Stimulated activated CD4-positive, alpha-beta T cell treated with anti-CD3 and anti-CD28 coated beads, TNF-alpha, amount 100 ng/mL, for 1 hour (primary cell): ENCODE data around the gene FAM111A.

ENCODE experiments used
- DNase-seq, 3 donors: peaks; one replicate each; pipeline ENCODE4 v3.0.0-alpha.2; 2020; ENCODE audit warnings: low read depth in 3 of 3, low spot score in 1 of 3

Gene FAM111A

GRCh38 chr11:59141673-59142460, 789 bp upstream of the FAM111A start:
- no peak for DNase-seq

- no peak for DNase-seq
Measured at GRCh38 chr11:59144096-59144495, 1.4 kb downstream of the FAM111A start.

- peak in 2 of 3 donors; percentile 21 to 24 for DNase-seq
Measured at GRCh38 chr11:59144579-59145345, 2.1 kb downstream of the FAM111A start.

GRCh38 chr11:59145534-59145933, 2.9 kb downstream of the FAM111A start:
- no peak for DNase-seq

GRCh38 chr11:59151761-59152160, 9.1 kb downstream of the FAM111A start:
- no peak for DNase-seq

GRCh38 chr11:59152312-59152951, 9.8 kb downstream of the FAM111A start:
- DNase-seq, result no peak

GRCh38 chr11:59154610-59155009, 12.0 kb downstream of the FAM111A start:
- no peak for DNase-seq

- DNase-seq, result no peak
Measured at GRCh38 chr11:59157433-59157832, 14.8 kb downstream of the FAM111A start.

- DNase-seq, result peak in 1 of 3 donors; percentile 39
Measured at GRCh38 chr11:59158206-59159068, 15.8 kb downstream of the FAM111A start.

GRCh38 chr11:59164028-59164427, 21.4 kb downstream of the FAM111A start:
- DNase-seq, result no peak

- peak; percentile 66 to 84 (median 75) for DNase-seq
Measured at GRCh38 chr11:59171508-59172322, 29.1 kb downstream of the FAM111A start, which contains the start of gene DTX4. TSS of gene DTX4 (plus strand) at chr11:59172132. CDS start at chr11:59172596, 464 bp downstream.

GRCh38 chr11:59172345-59173079, 29.9 kb downstream of the FAM111A start:
- DNase-seq, result no peak

GRCh38 chr11:59173080-59173963, 30.7 kb downstream of the FAM111A start:
- no peak for DNase-seq

GRCh38 chr11:59173964-59174663, 31.5 kb downstream of the FAM111A start:
- DNase-seq, result no peak

- no peak for DNase-seq
Measured at GRCh38 chr11:59174664-59175033, 32.0 kb downstream of the FAM111A start.

- DNase-seq, result no peak
Measured at GRCh38 chr11:59175091-59175501, 32.4 kb downstream of the FAM111A start.

GRCh38 chr11:59176330-59176729, 33.7 kb downstream of the FAM111A start:
- DNase-seq, result no peak

GRCh38 chr11:59178402-59178801, 35.7 kb downstream of the FAM111A start:
- DNase-seq, result no peak
